HepG2 (cell line): ENCODE results near the gene AARS1. TPM values are rescaled to one million over a fixed set of nuclear protein-coding genes. Genes with fewer than 3 reads are reported as not detected.
A peak's percentile ranks its signal among the peaks of the same experiment; 100 is the strongest.

Experiments used
- ATRX ChIP-seq: sonication (generic); formaldehyde crosslinking; IDR thresholded peaks from 2 replicates; pipeline ENCODE4 v1.4.0; 2020; ENCODE audit warnings: missing genetic modification reagents, borderline replicate concordance
- FOXJ3 ChIP-seq: sonication (generic); formaldehyde crosslinking; IDR thresholded peaks from 2 replicates; pipeline ENCODE4 v1.4.0; 2020; ENCODE audit warnings: missing genetic modification reagents, mild to moderate bottlenecking, borderline replicate concordance
- GATA4 ChIP-seq: sonication (generic); IDR thresholded peaks from 2 replicates; pipeline ENCODE4 v1.6.1; 2016; ENCODE audit warnings: antibody characterized with exemption, low read depth, borderline replicate concordance
- HMGA1 ChIP-seq: sonication (generic); formaldehyde crosslinking; conservative IDR thresholded peaks from 2 replicates; pipeline ENCODE4 v1.4.0; 2020; ENCODE audit warnings: missing genetic modification reagents
- JUNB ChIP-seq: sonication (generic); formaldehyde crosslinking; IDR thresholded peaks from 2 replicates; pipeline ENCODE4 v1.8.0; 2022; ENCODE audit warnings: missing genetic modification reagents, mild to moderate bottlenecking, borderline replicate concordance
- PHF21A ChIP-seq: sonication (generic); formaldehyde crosslinking; IDR thresholded peaks from 2 replicates; pipeline ENCODE4 v1.5.0; 2020; ENCODE audit warnings: mild to moderate bottlenecking, missing genetic modification reagents
- SAP130 ChIP-seq: IDR thresholded peaks from 2 replicates; pipeline ENCODE4 v1.6.1; 2016; ENCODE audit warnings: low read depth
- SOX5 ChIP-seq: IDR thresholded peaks from 2 replicates; pipeline ENCODE4 v1.6.1; 2016; ENCODE audit warnings: borderline replicate concordance
- TOPORS ChIP-seq: sonication (generic); formaldehyde crosslinking; IDR thresholded peaks from 2 replicates; pipeline ENCODE4 v1.8.0; 2023; ENCODE audit warnings: mild to moderate bottlenecking, missing genetic modification reagents
- ZNF17 ChIP-seq: sonication (generic); formaldehyde crosslinking; IDR thresholded peaks from 2 replicates; pipeline ENCODE4 v1.5.0; 2020; ENCODE audit warnings: mild to moderate bottlenecking, missing genetic modification reagents
- ZNF546 ChIP-seq: sonication (generic); formaldehyde crosslinking; conservative IDR thresholded peaks from 2 replicates; pipeline ENCODE4 v1.8.1; 2023; ENCODE audit warnings: mild to moderate bottlenecking, missing genetic modification reagents
- ZNF558 ChIP-seq: sonication (generic); formaldehyde crosslinking; IDR thresholded peaks from 2 replicates; pipeline ENCODE4 v1.9.0; 2022; ENCODE audit warnings: mild to moderate bottlenecking, missing genetic modification reagents, borderline replicate concordance
- ZNF792 ChIP-seq: IDR thresholded peaks from 2 replicates; pipeline ENCODE4 v1.6.1; 2016
- polyA plus RNA-seq, 8 experiments: library from polyadenylated mRNA; depleted of rRNA in 3 of 8; stranded (reverse) in 7 of 8; unstranded in 1 of 8; fragments of >200 nt; fragmentation: Illumina TruSeq in 4 of 8; extraction: Trizol in 4 of 8; gene quantifications; 2 replicates each; pipeline versions ENCODE4 v1.2.1 to v1.2.3, GENCODE V29; 2011 to 2016; ENCODE audit warnings: low read depth in 4 of 8, missing spikeins in 1 of 8, mixed read lengths in 1 of 8; ENCODE audit not compliant: insufficient read depth in 1 of 8
- total RNA-seq, 5 experiments: library from RNA; depleted of rRNA; stranded (reverse); fragments of >200 nt; fragmentation: Illumina TruSeq; extraction: Trizol; gene quantifications; 2 replicates each; pipeline ENCODE4 v1.2.3, GENCODE V29; 2016; ENCODE audit warnings: low read depth in 1 of 5
- TF ChIP-seq, protein P1 (sequence below): sonication (generic); formaldehyde crosslinking; IDR thresholded peaks from 2 replicates; pipeline ENCODE4 v1.4.0; 2020; ENCODE audit warnings: missing genetic modification reagents
- TF ChIP-seq, protein P2 (sequence below): sonication (generic); formaldehyde crosslinking; IDR thresholded peaks from 2 replicates; pipeline ENCODE4 v1.4.0; 2020; ENCODE audit warnings: missing genetic modification reagents, mild to moderate bottlenecking, borderline replicate concordance
- TF ChIP-seq, protein P3 (sequence below): sonication (generic); formaldehyde crosslinking; IDR thresholded peaks from 2 replicates; pipeline ENCODE4 v1.4.0; 2020; ENCODE audit warnings: missing genetic modification reagents
- TF ChIP-seq, protein P4 (sequence below): sonication (generic); formaldehyde crosslinking; IDR thresholded peaks from 2 replicates; pipeline ENCODE4 v1.4.0; 2020; ENCODE audit warnings: missing genetic modification reagents
- TF ChIP-seq, protein P5 (sequence below): sonication (generic); formaldehyde crosslinking; IDR thresholded peaks from 2 replicates; pipeline ENCODE4 v1.5.1; 2020; ENCODE audit warnings: mild to moderate bottlenecking, moderate library complexity, missing genetic modification reagents

Gene AARS1
- total and polyA plus RNA-seq, 2 of the 13 experiments (the other 11 are each of a cell fraction or from before 2014, with no cell fraction given): 107 to 132 TPM

DNA sequence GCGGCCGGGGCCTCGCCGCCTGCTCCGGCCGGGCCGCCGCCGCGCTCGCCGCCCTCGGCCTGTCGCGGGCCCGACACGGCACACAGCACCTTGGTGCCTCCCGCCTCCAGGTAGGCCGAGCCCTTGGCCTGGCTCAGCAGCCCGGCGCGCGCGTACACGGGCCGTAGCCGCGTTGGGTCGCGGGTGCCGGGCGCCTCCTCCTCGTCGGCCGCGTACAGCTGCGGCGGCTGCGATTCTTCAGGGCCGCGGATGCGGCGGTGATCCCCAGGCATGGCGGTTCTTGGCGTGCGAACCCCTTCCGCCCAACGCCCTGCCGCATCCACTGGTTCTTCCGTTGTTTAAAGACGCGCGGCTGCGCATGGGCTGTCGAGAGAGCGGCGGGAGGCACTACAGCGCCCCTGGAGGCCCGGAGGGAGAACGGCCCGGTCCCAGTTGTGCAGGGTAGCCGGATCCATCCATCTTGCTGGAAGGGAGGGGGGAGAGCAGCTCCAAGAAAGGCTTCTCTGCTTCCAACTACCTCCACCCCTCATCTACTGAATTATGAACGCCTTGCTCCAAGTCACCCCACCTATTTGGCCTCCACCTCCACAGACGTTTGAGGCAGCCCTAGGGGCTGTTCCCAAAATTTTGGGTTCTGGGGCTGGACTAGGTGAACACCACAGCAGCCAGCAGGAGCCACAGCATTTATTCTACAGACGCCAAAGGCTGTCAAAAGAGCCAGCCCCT, 37.5 kb downstream of the AARS1 start, which contains the start of gene EXOSC6 (continued):
- TF ChIP-seq ZNF17 (CRISPR knock-in tag) (no peak), HMGA1 (CRISPR knock-in tag) (no peak), ZNF546 (peak; percentile 94), ZNF558 (CRISPR knock-in tag) (peak; percentile 91; the same call in 1 of the 2 replicates), PHF21A (peak; percentile 78), SOX5 (CRISPR knock-in tag) (peak; percentile 75), TOPORS (peak; percentile 96), JUNB (CRISPR knock-in tag) (peak; percentile 87; the same call in 1 of the 2 replicates), ZNF792 (CRISPR knock-in tag) (peak; percentile 98), SAP130 (CRISPR knock-in tag) (peak; percentile 99), FOXJ3 (CRISPR knock-in tag) (no peak), GATA4 (no peak), ATRX (CRISPR knock-in tag) (no peak)
- TF ChIP-seq, protein P1, sequence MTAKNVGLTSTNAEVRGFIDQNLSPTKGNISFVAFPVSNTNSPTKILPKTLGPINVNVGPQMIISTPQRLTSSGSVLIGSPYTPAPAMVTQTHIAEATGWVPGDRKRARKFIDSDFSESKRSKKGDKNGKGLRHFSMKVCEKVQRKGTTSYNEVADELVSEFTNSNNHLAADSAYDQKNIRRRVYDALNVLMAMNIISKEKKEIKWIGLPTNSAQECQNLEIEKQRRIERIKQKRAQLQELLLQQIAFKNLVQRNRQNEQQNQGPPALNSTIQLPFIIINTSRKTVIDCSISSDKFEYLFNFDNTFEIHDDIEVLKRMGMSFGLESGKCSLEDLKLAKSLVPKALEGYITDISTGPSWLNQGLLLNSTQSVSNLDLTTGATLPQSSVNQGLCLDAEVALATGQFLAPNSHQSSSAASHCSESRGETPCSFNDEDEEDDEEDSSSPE: peak; percentile 98
- TF ChIP-seq, protein P2, sequence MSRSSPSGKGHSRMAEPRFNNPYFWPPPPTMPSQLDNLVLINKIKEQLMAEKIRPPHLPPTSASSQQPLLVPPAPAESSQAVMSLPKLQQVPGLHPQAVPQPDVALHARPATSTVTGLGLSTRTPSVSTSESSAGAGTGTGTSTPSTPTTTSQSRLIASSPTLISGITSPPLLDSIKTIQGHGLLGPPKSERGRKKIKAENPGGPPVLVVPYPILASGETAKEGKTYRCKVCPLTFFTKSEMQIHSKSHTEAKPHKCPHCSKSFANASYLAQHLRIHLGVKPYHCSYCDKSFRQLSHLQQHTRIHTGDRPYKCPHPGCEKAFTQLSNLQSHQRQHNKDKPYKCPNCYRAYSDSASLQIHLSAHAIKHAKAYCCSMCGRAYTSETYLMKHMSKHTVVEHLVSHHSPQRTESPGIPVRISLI: peak; percentile 69; the same call in 1 of the 2 replicates
- TF ChIP-seq, protein P3, sequence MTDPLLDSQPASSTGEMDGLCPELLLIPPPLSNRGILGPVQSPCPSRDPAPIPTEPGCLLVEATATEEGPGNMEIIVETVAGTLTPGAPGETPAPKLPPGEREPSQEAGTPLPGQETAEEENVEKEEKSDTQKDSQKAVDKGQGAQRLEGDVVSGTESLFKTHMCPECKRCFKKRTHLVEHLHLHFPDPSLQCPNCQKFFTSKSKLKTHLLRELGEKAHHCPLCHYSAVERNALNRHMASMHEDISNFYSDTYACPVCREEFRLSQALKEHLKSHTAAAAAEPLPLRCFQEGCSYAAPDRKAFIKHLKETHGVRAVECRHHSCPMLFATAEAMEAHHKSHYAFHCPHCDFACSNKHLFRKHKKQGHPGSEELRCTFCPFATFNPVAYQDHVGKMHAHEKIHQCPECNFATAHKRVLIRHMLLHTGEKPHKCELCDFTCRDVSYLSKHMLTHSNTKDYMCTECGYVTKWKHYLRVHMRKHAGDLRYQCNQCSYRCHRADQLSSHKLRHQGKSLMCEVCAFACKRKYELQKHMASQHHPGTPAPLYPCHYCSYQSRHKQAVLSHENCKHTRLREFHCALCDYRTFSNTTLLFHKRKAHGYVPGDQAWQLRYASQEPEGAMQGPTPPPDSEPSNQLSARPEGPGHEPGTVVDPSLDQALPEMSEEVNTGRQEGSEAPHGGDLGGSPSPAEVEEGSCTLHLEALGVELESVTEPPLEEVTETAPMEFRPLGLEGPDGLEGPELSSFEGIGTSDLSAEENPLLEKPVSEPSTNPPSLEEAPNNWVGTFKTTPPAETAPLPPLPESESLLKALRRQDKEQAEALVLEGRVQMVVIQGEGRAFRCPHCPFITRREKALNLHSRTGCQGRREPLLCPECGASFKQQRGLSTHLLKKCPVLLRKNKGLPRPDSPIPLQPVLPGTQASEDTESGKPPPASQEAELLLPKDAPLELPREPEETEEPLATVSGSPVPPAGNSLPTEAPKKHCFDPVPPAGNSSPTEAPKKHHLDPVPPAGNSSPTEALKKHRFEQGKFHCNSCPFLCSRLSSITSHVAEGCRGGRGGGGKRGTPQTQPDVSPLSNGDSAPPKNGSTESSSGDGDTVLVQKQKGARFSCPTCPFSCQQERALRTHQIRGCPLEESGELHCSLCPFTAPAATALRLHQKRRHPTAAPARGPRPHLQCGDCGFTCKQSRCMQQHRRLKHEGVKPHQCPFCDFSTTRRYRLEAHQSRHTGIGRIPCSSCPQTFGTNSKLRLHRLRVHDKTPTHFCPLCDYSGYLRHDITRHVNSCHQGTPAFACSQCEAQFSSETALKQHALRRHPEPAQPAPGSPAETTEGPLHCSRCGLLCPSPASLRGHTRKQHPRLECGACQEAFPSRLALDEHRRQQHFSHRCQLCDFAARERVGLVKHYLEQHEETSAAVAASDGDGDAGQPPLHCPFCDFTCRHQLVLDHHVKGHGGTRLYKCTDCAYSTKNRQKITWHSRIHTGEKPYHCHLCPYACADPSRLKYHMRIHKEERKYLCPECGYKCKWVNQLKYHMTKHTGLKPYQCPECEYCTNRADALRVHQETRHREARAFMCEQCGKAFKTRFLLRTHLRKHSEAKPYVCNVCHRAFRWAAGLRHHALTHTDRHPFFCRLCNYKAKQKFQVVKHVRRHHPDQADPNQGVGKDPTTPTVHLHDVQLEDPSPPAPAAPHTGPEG: no peak; the same call in 1 of the 2 replicates
- TF ChIP-seq, protein P4, sequence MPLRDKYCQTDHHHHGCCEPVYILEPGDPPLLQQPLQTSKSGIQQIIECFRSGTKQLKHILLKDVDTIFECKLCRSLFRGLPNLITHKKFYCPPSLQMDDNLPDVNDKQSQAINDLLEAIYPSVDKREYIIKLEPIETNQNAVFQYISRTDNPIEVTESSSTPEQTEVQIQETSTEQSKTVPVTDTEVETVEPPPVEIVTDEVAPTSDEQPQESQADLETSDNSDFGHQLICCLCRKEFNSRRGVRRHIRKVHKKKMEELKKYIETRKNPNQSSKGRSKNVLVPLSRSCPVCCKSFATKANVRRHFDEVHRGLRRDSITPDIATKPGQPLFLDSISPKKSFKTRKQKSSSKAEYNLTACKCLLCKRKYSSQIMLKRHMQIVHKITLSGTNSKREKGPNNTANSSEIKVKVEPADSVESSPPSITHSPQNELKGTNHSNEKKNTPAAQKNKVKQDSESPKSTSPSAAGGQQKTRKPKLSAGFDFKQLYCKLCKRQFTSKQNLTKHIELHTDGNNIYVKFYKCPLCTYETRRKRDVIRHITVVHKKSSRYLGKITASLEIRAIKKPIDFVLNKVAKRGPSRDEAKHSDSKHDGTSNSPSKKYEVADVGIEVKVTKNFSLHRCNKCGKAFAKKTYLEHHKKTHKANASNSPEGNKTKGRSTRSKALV (CRISPR knock-in tag): peak; percentile 97
- TF ChIP-seq, protein P5, sequence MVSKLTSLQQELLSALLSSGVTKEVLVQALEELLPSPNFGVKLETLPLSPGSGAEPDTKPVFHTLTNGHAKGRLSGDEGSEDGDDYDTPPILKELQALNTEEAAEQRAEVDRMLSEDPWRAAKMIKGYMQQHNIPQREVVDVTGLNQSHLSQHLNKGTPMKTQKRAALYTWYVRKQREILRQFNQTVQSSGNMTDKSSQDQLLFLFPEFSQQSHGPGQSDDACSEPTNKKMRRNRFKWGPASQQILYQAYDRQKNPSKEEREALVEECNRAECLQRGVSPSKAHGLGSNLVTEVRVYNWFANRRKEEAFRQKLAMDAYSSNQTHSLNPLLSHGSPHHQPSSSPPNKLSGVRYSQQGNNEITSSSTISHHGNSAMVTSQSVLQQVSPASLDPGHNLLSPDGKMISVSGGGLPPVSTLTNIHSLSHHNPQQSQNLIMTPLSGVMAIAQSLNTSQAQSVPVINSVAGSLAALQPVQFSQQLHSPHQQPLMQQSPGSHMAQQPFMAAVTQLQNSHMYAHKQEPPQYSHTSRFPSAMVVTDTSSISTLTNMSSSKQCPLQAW (CRISPR knock-in tag): peak; percentile 95
